ENCODE measurements around the gene LINGO3.
"Not testable (repeated sequence)": the region's sequence is repeated elsewhere in the genome, so short reads cannot be mapped to it uniquely, and the experiment has no call there.

The LINGO3 gene

DNA sequence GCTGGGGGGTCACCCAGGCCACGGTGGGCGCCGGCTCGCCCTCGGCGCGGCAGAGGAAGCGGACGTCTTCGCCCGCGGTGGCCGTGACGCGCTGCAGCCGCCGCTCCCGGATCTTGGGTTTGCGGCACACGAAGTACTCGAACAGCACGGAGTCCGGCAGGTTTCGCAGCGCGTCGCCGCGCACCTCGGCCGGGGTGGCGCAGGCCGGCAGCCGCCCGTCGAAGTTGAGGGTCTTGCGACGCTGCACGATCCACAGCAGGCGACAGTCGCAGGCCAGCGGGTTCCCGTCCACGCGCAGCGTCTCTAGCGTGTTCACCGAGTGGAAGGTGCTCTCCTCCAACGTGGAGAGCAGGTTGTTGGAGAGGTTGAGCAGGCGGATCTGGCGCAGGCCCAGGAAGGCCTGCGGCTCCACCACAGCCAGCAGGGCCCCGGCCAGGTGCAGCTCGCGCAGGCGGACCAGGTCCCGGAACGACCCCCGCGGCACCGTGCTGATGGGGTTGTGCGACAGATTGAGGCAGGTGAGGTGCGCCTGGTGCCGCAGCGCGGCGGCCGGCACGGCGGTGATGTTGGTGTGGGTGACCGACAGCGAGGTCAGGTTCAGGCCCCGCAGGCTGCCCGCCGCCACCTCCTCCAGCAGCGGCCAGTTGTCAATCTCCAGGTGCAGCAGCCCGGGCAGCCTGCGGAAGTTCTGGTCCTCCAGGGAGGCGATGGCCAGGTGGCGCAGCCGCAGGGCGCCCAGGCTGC lies 17.3 kb downstream of the LINGO3 start:
- Mint-ChIP-seq H3K27ac (no peak overlapping the region), H3K4me3 (peak overlapping the region; percentile 53), H3K9me3 (no peaks in the 10 kb centered on the region), H3K4me1 (peaks cover 20% of the 10 kb centered on the region), H3K36me3 (ENCODE audit: low read depth) (peaks cover 2% of the 10 kb centered on the region), H3K27me3 (peaks cover 11% of the 10 kb centered on the region)
- DNase-seq (no peak), ATAC-seq (no peak)

DNA sequence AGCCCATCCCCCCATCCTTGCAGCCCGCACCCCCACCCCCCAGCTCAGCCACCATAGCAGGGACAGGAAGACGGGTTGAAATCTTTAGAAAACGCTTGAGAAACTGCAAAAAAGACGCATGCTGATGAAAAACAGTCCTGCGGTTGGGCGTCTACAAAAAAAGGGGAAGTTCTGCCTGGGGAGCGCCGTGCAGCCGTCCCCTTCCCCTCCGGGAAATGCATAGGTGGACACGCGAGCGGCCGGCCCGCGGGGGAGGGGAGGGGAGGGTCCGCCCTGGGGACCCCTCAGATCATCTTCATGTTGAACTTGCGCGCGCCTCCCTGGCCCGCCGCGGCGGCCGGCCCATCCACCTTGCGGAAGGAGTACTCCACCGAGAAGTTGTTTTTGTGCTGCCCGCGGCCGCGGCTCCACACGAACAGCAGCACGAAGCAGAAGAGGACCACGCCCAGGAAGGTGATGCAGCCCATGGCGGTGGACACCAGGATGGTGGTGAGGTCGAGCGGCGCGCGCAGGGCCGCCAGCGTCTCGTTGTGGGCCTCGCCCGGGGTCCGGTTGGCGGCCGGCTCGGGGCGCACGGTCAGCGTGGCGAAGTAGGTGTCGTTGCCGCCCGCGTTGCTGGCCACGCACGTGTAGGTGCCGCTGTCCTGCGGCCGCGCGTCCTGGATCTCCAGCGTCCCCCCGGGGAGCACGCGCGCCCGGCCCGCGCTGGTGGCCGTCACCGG lies 18.1 kb downstream of the LINGO3 start:
- Mint-ChIP-seq H3K27ac (peak overlapping the region; percentile 54), H3K9me3 (no peaks in the 10 kb centered on the region)
- peak; percentile 45 for DNase-seq

DNA sequence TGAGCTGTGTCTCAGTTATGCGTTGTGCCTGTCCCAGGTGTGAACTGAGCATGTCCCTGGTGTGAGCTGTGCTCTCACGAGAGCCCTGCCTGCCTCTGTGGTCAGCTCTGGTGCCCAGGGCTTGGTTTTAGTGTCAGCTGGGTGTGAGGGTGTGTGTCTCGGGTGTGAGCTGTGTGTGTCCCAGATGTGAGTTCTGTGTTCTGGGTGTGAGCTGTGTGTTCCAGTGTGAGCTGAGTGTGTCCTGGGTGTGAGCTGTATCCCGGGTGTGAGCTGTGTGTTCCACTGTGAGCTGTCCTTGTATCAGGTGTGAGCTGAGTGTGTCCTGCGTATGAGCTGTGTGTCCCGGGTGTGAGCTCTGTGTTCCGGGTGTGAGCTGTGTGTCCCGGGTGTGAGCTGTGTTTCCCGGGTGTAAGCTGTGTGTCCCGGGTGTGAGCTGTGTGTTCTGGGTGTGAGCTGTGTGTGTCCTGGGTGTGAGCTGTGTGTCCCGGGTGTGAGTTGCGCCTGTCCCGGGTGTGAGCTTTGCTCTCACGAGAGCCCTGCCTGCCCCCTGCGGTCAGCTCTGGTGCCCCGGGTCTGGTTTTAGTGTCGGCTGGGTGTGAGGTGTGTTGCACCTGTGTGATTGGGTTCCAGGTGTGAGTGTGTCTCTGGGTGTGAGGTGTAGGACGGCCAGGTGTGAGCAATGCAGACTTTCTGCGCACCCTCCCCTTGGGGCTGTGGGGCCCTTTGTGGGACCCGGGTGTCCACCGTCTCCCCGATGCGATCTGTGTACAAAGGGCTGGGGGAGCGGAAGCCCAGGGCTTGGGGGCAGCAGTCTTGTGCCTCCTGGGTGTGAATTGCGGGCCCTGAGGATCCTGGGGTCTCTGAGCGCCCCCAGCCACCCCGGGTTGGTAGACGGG lies 18.9 kb downstream of the LINGO3 start:
- DNase-seq (no peak), ATAC-seq (no peak)
- peaks cover 2% of the 10 kb centered on the region for H3K36me3 Mint-ChIP-seq (ENCODE audit: low read depth)
- H3K4me3 Mint-ChIP-seq: peak overlapping the region; percentile 77
- peak overlapping the region; percentile 54 for H3K27ac Mint-ChIP-seq
- no peaks in the 10 kb centered on the region for H3K9me3 Mint-ChIP-seq
- peaks cover 11% of the 10 kb centered on the region for H3K27me3 Mint-ChIP-seq
- peaks cover 20% of the 10 kb centered on the region for H3K4me1 Mint-ChIP-seq

More for the DNA sequence above, 18.1 kb downstream of the LINGO3 start:
- peaks cover 20% of the 10 kb centered on the region for H3K4me1 Mint-ChIP-seq
- H3K36me3 Mint-ChIP-seq (ENCODE audit: low read depth): peaks cover 2% of the 10 kb centered on the region
- H3K4me3 Mint-ChIP-seq: peak overlapping the region; percentile 77
- ATAC-seq: peak; percentile 47
- peaks cover 11% of the 10 kb centered on the region for H3K27me3 Mint-ChIP-seq

DNA sequence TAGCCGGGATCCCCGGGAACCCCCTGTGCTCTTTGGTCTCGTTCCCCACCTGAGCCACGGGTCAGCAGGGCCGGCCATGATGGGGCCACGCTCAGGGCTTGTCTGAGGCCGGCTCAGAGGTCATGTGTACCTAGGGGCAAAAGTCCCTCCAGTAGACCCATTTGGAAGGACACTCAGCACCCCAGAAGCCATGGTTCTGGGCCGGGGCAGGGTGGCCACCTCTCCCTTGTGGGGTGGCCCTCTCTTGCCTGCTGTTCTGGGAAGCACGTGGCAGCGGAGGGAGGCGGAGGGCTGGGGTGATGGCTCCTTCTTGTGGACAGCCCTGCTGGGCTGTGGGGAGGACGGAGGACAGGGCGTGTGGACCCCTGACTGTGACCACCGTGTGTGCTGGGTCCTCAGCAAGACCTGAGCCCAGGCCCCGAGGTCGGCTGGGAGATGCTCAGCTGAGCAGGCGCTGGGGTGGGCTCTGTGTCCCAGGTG lies 19.6 kb downstream of the LINGO3 start:
- Mint-ChIP-seq H3K27ac (no peak overlapping the region), H3K27me3 (peaks cover 11% of the 10 kb centered on the region), H3K9me3 (no peaks in the 10 kb centered on the region), H3K4me3 (peak overlapping the region; percentile 77), H3K36me3 (ENCODE audit: low read depth) (peaks cover 2% of the 10 kb centered on the region), H3K4me1 (peaks cover 17% of the 10 kb centered on the region)
- no peak for DNase-seq
- no peak for ATAC-seq

DNA sequence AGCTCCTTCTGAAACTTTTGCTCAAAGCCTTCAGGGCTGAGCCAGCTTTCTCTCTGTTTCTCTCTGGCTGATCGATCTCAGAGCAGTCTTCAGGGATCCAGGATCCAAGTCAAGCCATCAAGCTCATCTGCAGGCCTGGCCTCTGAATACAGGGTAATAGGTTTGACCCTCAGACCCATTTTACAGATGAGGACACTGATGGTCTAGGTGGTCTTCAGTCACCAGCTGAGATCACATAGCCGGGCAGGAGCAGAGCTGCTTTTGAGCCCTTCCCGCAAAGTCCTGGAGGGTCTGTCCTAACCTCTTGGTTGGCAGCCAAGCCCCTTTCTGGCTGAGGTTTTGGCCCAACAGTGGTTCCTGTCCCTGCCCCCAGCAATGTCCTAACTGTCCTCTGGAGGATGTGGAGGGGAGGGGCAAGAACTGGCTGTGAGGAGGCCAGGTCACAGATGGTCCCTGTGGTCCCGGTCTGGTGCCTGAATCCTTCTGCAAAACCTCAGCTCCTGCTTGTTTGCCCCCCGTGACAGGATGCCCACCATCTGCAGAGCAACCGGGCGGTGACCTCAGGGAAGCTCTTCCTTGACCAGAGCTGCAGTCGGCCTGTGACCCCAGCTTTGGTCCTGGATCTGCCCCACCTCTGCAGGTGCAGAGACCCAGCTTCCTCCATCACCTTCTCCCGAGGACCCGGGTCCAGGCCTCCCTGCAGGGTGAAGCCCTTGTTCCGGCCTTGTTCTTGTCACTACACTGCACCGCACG lies 20.2 kb downstream of the LINGO3 start:
- Mint-ChIP-seq H3K4me1 (peaks cover 16% of the 10 kb centered on the region), H3K27me3 (peaks cover 11% of the 10 kb centered on the region), H3K4me3 (no peak overlapping the region), H3K9me3 (no peaks in the 10 kb centered on the region), H3K27ac (no peak overlapping the region), H3K36me3 (ENCODE audit: low read depth) (peaks cover under 1% of the 10 kb centered on the region)
- DNase-seq (no peak), ATAC-seq (no peak)

DNA sequence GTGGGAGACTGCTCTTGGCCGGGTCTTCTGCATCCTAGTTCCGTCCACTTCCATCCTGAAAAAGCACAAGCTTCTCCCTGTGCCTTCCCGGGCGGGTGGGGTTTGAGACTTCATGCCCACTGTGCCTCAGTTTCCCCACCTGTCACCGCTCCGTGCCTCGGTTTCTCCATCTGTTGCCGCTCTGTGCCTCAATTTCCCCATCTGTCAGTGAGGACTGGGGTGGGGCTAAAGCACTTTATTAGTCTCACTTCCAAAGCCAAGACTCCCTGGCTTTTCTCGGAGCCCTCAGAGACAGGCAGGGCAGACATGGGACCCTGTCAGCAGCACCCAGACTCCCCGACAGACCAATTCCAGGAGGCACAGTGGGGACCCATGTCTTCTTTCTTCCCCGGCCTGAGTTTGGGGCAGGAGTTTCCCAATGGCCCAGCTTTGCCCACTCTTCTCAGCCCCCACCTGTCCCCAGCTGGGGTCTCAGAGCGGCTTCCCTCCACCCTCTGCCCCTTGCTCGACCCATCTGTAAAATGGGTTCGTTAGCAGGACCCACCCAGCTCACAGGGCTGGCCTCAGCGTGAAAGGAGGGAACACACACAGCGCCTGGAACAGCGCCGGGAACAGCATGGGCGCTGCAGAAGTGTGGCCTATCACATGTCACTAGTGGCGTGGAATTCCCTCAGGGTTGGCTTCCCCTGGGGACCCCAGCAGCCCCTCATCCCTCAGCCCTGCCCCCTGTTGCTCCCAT lies 21.4 kb downstream of the LINGO3 start:
- Mint-ChIP-seq H3K27ac (no peak overlapping the region), H3K4me1 (peaks cover 23% of the 10 kb centered on the region), H3K4me3 (no peak overlapping the region), H3K36me3 (ENCODE audit: low read depth) (no peaks in the 10 kb centered on the region), H3K27me3 (peaks cover 13% of the 10 kb centered on the region), H3K9me3 (no peaks in the 10 kb centered on the region)
- no peak for ATAC-seq
- DNase-seq: no peak

DNA sequence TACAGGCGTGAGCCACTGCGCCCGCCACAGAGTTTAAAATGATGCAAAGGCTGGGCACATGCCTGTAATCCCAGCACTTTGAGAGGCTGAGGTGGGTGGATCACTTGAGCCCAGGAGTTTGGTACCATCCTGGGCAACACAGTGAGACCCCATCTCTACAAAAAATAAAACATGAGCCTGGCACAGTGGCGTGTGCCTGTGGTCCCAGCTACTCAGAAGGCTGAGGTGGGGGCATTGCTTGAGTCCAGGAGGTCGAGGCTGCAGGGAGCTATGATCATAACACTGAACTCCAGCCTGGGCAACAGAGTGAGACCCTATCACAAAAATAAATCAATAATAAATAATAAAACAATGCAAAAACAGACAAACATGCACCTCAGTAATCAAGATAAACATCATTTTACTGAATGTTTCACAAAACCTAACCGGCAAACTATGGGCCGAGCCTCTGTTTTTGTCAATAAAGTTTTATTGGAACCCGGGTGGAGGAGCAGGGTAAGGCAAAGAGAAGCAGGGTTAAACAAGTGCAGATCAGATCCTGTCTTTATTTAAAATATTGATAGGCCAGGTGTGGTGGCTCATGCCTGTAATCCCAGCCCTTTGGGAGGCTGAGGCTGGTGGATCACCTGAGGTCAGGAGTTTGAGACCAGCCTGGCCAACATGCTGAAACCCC lies 24.0 kb downstream of the LINGO3 start:
- Mint-ChIP-seq H3K9me3 (no peaks in the 10 kb centered on the region), H3K27me3 (peaks cover 6% of the 10 kb centered on the region), H3K4me1 (peaks cover 13% of the 10 kb centered on the region), H3K36me3 (ENCODE audit: low read depth) (no peaks in the 10 kb centered on the region), H3K4me3 (no peak overlapping the region), H3K27ac (no peak overlapping the region)
- ATAC-seq (no peak), DNase-seq (no peak)

DNA sequence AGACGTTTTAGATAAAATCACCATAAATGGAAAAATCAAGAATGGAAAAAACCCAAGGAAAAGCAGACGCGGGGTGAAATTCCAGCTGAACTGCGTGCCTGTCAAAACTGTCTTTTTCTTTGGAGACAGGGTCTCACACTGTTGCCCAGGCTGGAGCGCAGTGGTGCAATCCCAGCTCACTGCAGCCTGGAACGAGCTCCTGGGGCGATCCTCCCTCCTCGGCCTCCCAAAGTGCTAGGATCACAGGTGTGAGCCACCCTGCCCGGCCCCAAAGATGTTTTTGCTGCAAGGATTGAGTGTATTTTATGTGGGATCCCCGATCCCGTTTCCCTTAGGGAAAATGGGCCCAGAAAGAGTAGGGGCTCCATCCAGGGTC lies 25.1 kb downstream of the LINGO3 start:
- Mint-ChIP-seq H3K4me3 (no peak overlapping the region), H3K27ac (no peak overlapping the region), H3K4me1 (peaks cover 11% of the 10 kb centered on the region), H3K9me3 (no peaks in the 10 kb centered on the region), H3K27me3 (peaks cover 2% of the 10 kb centered on the region), H3K36me3 (ENCODE audit: low read depth) (no peaks in the 10 kb centered on the region)
- DNase-seq: no peak
- ATAC-seq: no peak

DNA sequence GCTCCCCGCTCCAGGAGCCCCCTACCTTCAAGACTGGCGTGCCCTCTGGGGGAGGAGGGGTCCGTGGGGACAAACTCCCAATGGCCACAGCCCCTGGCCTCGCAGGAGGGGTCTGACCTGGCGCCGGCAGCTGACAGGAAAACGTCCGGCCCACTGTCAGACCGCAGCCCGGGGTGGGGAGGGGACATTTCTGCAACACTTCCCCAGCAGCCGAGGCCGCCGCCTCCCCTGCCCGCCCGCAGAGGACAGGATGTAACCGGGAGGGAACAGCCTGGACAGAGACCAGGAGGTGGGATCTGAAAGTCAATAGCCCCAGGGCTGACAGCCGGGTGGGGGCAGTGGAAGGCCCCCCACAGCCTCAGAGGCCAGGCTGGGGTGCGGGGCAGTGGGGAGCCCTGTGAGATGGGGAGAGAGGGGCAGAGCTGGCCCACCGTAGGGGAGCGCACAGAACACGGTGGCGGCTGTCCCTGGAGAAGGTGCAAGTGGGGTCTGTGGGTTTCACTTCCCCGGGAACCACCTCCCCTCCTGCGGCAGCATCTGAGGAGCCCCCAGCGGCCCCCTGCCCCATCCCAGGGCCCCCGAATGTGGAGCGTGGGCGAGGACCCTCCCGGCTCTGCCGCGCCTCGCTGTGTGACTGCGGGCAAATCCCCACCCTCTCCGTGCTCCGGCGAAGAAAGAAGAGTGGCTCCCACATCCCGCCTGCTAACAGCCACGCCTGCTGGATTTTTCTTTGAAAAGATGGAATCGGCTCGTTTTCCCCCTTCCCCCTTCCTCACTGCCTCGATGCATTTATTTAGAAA lies 25.7 kb downstream of the LINGO3 start, which contains the start of gene PEAK3:
TSS of gene PEAK3 (minus strand) at position 114 of the 800 bp plus-strand sequence. CDS start 1,244 bp downstream, outside the sequence.
- no peaks in the 10 kb centered on the region for H3K36me3 Mint-ChIP-seq (ENCODE audit: low read depth)
- no peaks in the 10 kb centered on the region for H3K9me3 Mint-ChIP-seq
- H3K4me1 Mint-ChIP-seq: peaks cover 11% of the 10 kb centered on the region
- peak within 1 kb of the TSS; percentile 40 for H3K4me3 Mint-ChIP-seq
- ATAC-seq: peak; percentile 30
- DNase-seq: peak; percentile 53
- H3K27me3 Mint-ChIP-seq: peaks cover 2% of the 10 kb centered on the region
- no peak within 1 kb of the TSS for H3K27ac Mint-ChIP-seq

DNA sequence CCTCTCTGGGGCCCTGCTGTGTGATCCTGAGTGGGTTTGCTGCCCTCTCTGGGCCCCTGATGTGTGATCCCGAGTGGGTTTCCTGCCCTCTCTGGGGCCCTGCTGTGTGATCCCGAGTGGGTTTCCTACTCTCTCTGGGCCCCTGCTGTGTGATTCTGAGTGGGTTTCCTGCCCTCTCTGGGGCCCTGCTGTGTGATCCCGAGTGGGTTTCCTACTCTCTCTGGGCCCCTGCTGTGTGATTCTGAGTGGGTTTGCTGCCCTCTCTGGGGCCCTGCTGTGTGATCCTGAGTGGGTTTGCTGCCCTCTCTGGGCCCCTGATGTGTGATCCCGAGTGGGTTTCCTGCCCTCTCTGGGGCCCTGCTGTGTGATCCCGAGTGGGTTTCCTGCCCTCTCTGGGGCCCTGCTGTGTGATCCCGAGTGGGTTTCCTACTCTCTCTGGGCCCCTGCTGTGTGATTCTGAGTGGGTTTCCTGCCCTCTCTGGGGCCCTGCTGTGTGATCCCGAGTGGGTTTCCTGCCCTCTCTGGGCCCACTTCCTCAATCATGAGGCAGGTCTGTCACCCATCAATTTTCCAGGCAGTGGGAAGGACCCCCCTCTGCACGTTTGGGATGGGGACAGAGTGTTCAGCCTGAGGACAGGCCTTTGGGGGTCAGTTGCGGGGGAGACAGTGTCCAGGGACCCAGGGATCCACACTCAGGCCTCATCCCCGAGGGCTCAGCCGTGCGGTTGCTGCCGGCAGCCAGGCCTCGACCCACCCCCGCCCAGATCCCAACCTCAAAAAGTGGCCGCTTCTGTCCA lies 26.5 kb downstream of the LINGO3 start:
- H3K27ac Mint-ChIP-seq; H3K36me3 Mint-ChIP-seq (ENCODE audit: low read depth); DNase-seq; ATAC-seq; H3K27me3 Mint-ChIP-seq; H3K9me3 Mint-ChIP-seq: not testable (repeated sequence)
- Mint-ChIP-seq H3K4me3 (peak overlapping the region; percentile 40), H3K4me1 (peaks cover 11% of the 10 kb centered on the region)

DNA sequence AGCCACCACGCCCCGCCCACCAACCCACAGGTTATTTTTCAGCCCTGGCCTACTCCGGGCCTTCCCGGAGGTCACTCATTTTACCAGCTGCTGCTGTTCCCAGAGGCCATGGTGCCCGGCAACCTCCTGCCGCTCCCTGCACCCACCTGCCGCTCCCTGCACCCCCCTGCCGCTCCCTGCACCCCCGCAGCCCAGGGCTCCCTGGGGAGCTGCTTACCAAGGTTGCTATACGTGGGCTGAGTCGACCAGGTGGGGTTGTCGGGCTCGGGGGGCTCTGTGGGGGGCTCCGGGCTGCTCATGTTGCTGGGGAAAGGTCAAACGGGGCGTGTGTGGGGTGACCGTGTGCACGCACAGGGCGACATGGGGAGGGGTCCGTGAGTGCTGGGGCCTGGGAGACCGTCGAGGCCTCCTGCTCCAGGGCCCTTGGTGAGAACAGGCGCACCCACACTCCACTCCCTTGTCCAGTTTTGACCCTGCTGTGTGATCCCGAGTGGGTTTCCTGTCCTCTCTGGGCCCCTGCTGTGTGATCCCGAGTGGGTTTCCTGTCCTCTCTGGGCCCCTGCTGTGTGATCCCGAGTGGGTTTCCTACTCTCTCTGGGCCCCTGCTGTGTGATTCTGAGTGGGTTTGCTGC lies 27.2 kb downstream of the LINGO3 start:
- H3K27ac Mint-ChIP-seq: no peak overlapping the region
- ATAC-seq: no peak
- DNase-seq: no peak

More for the DNA sequence above, 27.2 kb downstream of the LINGO3 start:
- peaks cover 11% of the 10 kb centered on the region for H3K4me1 Mint-ChIP-seq
- H3K9me3 Mint-ChIP-seq: no peaks in the 10 kb centered on the region
- H3K27me3 Mint-ChIP-seq: peaks cover 2% of the 10 kb centered on the region
- no peak overlapping the region for H3K4me3 Mint-ChIP-seq
- no peaks in the 10 kb centered on the region for H3K36me3 Mint-ChIP-seq (ENCODE audit: low read depth)
